GM06990 (cell line): ENCODE measurements around the gene FBN2.

Experiments used
- DNase-seq: peaks from one replicate; pipeline ENCODE4 v3.0.0-alpha.2; 2011; ENCODE audit not compliant: insufficient read length; ENCODE audit errors: extremely low read depth
- H3K27me3 ChIP-seq: replicated peaks from 2 replicates; pipeline ENCODE4 v1.6.0; 2011; ENCODE audit warnings: low read length; ENCODE audit not compliant: control insufficient read depth, insufficient read depth
- H3K36me3 ChIP-seq: 2 replicates; pipeline ENCODE4 v1.5.1; 2011; ENCODE audit warnings: low read length; ENCODE audit not compliant: control insufficient read depth, insufficient read depth
- H3K4me3 ChIP-seq: replicated peaks from 2 replicates; pipeline ENCODE4 v1.5.1; 2011; ENCODE audit warnings: low read depth, mild to moderate bottlenecking, control low read depth, low read length
- CTCF ChIP-seq: IDR thresholded peaks from 2 replicates; pipeline ENCODE4 v1.5.1; 2011; ENCODE audit warnings: low read length, control low read depth, mild to moderate bottlenecking, inconsistent platforms; ENCODE audit not compliant: insufficient read depth, poor library complexity, severe bottlenecking

The FBN2 gene

DNA sequence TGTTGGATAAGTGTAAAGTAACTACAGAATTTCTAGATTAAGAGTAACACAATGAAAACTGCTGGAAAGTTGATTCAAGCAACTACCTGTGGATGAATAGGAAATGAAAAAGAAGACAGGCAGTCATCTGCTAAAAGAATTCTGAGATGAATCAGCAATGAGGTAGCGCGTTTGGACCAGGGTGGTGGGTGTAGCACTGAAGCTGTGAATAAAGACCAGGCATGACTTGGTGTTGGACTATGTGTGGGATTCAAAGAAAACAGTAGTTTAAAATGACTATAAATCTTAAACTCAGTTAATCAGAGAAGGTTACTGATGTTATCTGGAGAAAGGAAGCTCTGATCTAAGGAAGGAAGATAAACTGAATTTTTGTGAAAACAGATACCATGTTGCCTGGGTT is 159.8 kb downstream of the FBN2 start:
- no peak for TF ChIP-seq CTCF
- H3K4me3 ChIP-seq: no peak overlapping the region
- H3K27me3 ChIP-seq: no peaks in the 10 kb centered on the region
- no peak for DNase-seq
- no peaks in the 10 kb centered on the region for H3K36me3 ChIP-seq

DNA sequence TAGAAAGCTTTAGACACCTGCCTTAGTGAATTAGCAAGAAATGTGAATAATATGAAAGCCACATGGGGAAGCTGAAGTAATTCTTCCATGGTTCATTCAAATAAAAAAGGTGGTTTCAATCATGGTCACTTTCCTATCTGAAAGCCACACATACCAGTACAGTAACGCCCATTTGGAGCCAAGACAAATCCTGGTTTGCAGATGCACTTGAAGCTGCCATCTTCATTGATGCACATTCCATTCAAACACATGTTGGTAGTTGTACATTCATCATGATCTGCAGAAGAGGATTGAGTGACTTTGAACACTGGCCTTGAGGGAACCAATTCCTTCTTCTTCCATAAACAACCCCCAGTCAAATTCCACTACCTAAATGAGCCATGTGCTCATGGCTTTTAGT is 161.5 kb downstream of the FBN2 start:
- TF ChIP-seq CTCF: no peak
- Histone ChIP-seq H3K4me3 (no peak overlapping the region), H3K36me3 (no peaks in the 10 kb centered on the region), H3K27me3 (no peaks in the 10 kb centered on the region)
- no peak for DNase-seq

DNA sequence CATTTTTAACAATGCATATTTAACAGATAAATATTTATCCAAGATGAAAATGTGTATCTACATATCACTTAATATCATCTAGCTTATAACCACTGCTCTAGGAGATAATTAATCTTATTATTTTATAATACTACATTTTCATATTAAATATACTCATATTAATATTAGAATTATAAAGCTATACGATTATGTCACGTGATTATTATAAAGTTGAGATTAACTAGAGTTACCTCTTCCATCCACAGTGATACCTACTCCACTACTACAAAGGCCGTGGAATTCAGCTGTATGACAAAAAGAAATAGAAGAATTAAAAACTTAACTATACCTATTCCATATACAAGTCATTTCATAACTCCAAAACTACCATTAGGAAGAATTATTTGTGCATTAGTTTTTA is 171.9 kb downstream of the FBN2 start:
- no peaks in the 10 kb centered on the region for H3K27me3 ChIP-seq
- H3K36me3 ChIP-seq: no peaks in the 10 kb centered on the region
- H3K4me3 ChIP-seq: no peak overlapping the region
- TF ChIP-seq CTCF: no peak
- DNase-seq: no peak

DNA sequence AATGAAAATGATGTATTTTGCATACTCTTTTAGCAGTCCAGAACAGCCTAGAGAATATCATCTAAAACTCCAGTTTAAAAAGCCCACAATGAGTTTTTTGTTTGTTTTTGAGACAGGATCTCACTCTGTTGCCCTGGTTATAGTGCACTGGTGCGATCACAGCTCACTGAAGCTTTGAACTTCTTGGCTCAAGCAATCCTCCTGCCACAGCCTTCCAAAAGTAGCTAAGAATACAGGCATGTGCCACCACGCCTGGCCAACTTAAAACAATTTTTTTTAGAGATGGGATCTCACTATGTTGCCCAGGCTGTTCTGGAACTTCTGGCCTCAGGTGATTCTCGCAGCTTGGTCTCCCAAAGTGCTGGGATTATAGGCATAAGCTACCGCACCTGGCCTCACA is 175.7 kb downstream of the FBN2 start:
- DNase-seq: no peak
- Histone ChIP-seq H3K27me3 (no peaks in the 10 kb centered on the region), H3K4me3 (no peak overlapping the region), H3K36me3 (no peaks in the 10 kb centered on the region)
- no peak for TF ChIP-seq CTCF

GRCh38 chr5:128358826-128359225 is 179.2 kb downstream of the FBN2 start:
- DNase-seq: no peak
- Histone ChIP-seq H3K4me3 (no peak overlapping the region), H3K36me3 (no peaks in the 10 kb centered on the region), H3K27me3 (no peaks in the 10 kb centered on the region)
- TF ChIP-seq CTCF: no peak

- TF ChIP-seq CTCF: no peak
- Histone ChIP-seq H3K27me3 (no peaks in the 10 kb centered on the region), H3K4me3 (no peak overlapping the region), H3K36me3 (no peaks in the 10 kb centered on the region)
- no peak for DNase-seq
Observed at GRCh38 chr5:128357226-128357625, 180.8 kb downstream of the FBN2 start.
